Heart left ventricle (tissue), 13 donors: ENCODE data around the gene TTLL1.

Source experiments
- CTCF ChIP-seq, 12 donors: fragments of 200-600 bp; sonication (generic) in 4 of 12; IDR thresholded peaks; one replicate each; pipeline versions ENCODE4 v1.5.0 to v1.8.0; 2018 to 2022; ENCODE audit warnings: antibody characterized with exemption in 12 of 12, mild to moderate bottlenecking in 5 of 12
- POLR2A ChIP-seq, 2 donors: fragments of 450-650 bp; IDR thresholded peaks; one replicate each; pipeline ENCODE4 v1.6.1; 2017; ENCODE audit warnings: antibody characterized with exemption in 2 of 2, mild to moderate bottlenecking in 2 of 2, moderate library complexity in 2 of 2
- donor health status: ischemic (EF 13 %, LVEDD 7.1; RV severe dilation, severe dysfunction).
- donor health status: DM: no; HTN: yes; CAD: no.
- donor health status: DM: no; HTN: no; CAD: no.
- donor health status: ischemic (EF 25% LVEDD 6.9; RV normal size, moderate dysfunction).
- donor health status: ischemic (EF 25% LVEDD 5.7; RV mildly dilated, moderate dysfunction).
- donor health status: ischemic (EF 35%, LVEDD 5.7; RV mildly dilated, moderate dysfunction).
- donor health status: nonischemic (EF 11% LVEDD 7.7; RV severe dilation, severe dysfunction).
- donor health status: DM: yes; HTN: yes; CAD: no.
- donor health status: PGD.
- donor health status: ischemic (EF 29% LVEDD 5.4; RV normal size, mild dysfunction).
- donor health status: nonischemic (EF 23%, LVEDD 6.1; RV moderate dilation, normal function).

GRCh38 chr22:43007519-43008102 is 81.6 kb downstream of the TTLL1 start:
- TF ChIP-seq CTCF (IDR thresholded peaks at IDR 0.05) (no peak), POLR2A (IDR thresholded peaks at IDR 0.05) (no peak)
